Psoas muscle (tissue), 8 donors: Measurements from ENCODE around the gene ALDH3A1. TPM values are rescaled to one million over a fixed set of nuclear protein-coding genes. Genes with fewer than 3 reads are reported as not detected.
A peak's percentile ranks its signal among the peaks of the same experiment; 100 is the strongest.

Experiments used
- ATAC-seq, 4 donors: fragments of 200-7000 bp; cut with Tn5 transposase; one replicate each; pipeline ENCODE4 v1.9.1; 2020; ENCODE audit warnings: moderate library complexity in 3 of 4, mild to moderate bottlenecking in 2 of 4
- DNase-seq, 2 donors: peaks; one replicate each; pipeline ENCODE4 v3.0.0-alpha.2; 2020
- H3K27ac ChIP-seq: fragments of 200-600 bp; one replicate; pipeline ENCODE4 v1.8.0; 2022
- H3K27me3 ChIP-seq, 3 donors: fragments of 200-600 bp in 1 of 3; one replicate each; pipeline versions ENCODE4 v1.6.1 to v1.8.0; 2013 to 2022; ENCODE audit warnings: low read length in 2 of 3, mild to moderate bottlenecking in 2 of 3, moderate library complexity in 1 of 3; ENCODE audit not compliant: insufficient read depth in 3 of 3
- H3K36me3 ChIP-seq, 2 donors: fragments of 200-600 bp in 1 of 2; one replicate each; pipeline versions ENCODE4 v1.6.1 to v1.8.0; 2013 to 2022; ENCODE audit warnings: low read depth in 1 of 2, mild to moderate bottlenecking in 1 of 2, moderate library complexity in 1 of 2; ENCODE audit not compliant: insufficient read depth in 1 of 2
- H3K4me1 ChIP-seq: fragments of 200-600 bp; one replicate; pipeline ENCODE4 v1.8.0; 2022
- H3K4me3 ChIP-seq: fragments of 200-600 bp; one replicate; pipeline ENCODE4 v1.8.0; 2022; ENCODE audit warnings: mild to moderate bottlenecking
- H3K9me3 ChIP-seq: fragments of 200-600 bp; one replicate; pipeline ENCODE4 v1.8.0; 2022
- CTCF ChIP-seq: fragments of 200-600 bp; IDR thresholded peaks from one replicate; pipeline ENCODE4 v1.8.0; 2022; ENCODE audit warnings: antibody characterized with exemption
- WGBS, 3 donors: extraction: QIAGEN DNeasy Blood & Tissue Kit; methylation state at CpG; one replicate each; pipeline versions ENCODE4 v1.1.6 to v1.1.7; 2013; 5-methylcytosine and 5-hydroxymethylcytosine counted together
- intact Hi-C, 2 donors: fragments of 100-400 bp; cut with DNase I; formaldehyde crosslinking; loops; one replicate each; pipeline versions ENCODE4 v1.11.0 to v1.14.2; 2022
- polyA plus RNA-seq, 3 donors: library from polyadenylated mRNA; stranded (reverse); fragments of 200-250 nt; gene quantifications; one replicate each; pipeline ENCODE4 v1.2.3, GENCODE V29; 2013
- total RNA-seq, 4 donors: library from RNA; stranded (reverse); fragmentation: NEBNext Ultra II Directional in 2 of 4; extraction: Animal tissue kit (Norgen Biotek cat#: 25700) in 2 of 4; gene quantifications; one replicate each; pipeline versions ENCODE4 v1.2.1 to v1.2.4, GENCODE V29; 2021 to 2023
- donor health status: healthy with polysubstance abuse.
- donor health status: DM: no; HTN: no; CAD: no; lungs with moderate emphysema.
- donor health status: Bipolar disorder and iron deficiency.
- donor health status: healthy.
- donor health status: DM: yes; HTN: yes; CAD: no.
- donor health status: DM: no; HTN: no; CAD: no.
- donor health status: DM: no; HTN: no; CAD: no.
- donor health status: DM: yes; HTN: yes; CAD: no.

Gene ALDH3A1
- total and polyA plus RNA-seq, 7 donors = 0.05 to 6.5 (median 0.18) TPM; not detected in 1

GRCh38 chr17:19703828-19704613, 44.1 kb downstream of the ALDH3A1 start:
- no peaks in the 10 kb centered on the region for H3K27me3 ChIP-seq
- intact Hi-C loops = no loop called here
- no peaks in the 10 kb centered on the region for H3K4me1 ChIP-seq
- H3K36me3 ChIP-seq = no peaks in the 10 kb centered on the region
- H3K4me3 ChIP-seq = no peak overlapping the region
- WGBS, 3 donors = 55 to 64% (median 61%) methylated on average over 17 of the region's 17 CpGs
- ATAC-seq = peak; percentile 52 to 82 (median 70)
- no peak for TF ChIP-seq CTCF
- DNase-seq = peak in 1 of 2 donors; percentile 52
- H3K9me3 ChIP-seq = no peaks in the 10 kb centered on the region
- H3K27ac ChIP-seq = peak overlapping the region; percentile 48

GRCh38 chr17:19703106-19703827, 44.8 kb downstream of the ALDH3A1 start:
- H3K9me3 ChIP-seq = no peaks in the 10 kb centered on the region
- H3K27ac ChIP-seq = peak overlapping the region; percentile 48
- no peaks in the 10 kb centered on the region for H3K4me1 ChIP-seq
- no peaks in the 10 kb centered on the region for H3K27me3 ChIP-seq
- H3K4me3 ChIP-seq = no peak overlapping the region
- intact Hi-C loops = no loop called here
- no peak for TF ChIP-seq CTCF
- ATAC-seq = peak; percentile 15 to 47 (median 35)
- H3K36me3 ChIP-seq = no peaks in the 10 kb centered on the region
- DNase-seq = no peak
- WGBS, 3 donors = 54 to 64% (median 60%) methylated on average over 10 of the region's 10 CpGs

- no peak for ATAC-seq
- WGBS, 3 donors = 60 to 65% (median 64%) methylated on average over 4 of the region's 4 CpGs
- Histone ChIP-seq H3K27ac (no peak overlapping the region), H3K4me3 (no peak overlapping the region), H3K9me3 (no peaks in the 10 kb centered on the region), H3K36me3 (no peaks in the 10 kb centered on the region), H3K27me3 (no peaks in the 10 kb centered on the region), H3K4me1 (no peaks in the 10 kb centered on the region)
- no peak for DNase-seq
- no peak for TF ChIP-seq CTCF
- intact Hi-C loops = no loop called here
Observed at GRCh38 chr17:19702217-19702641, 45.9 kb downstream of the ALDH3A1 start.

Other genes starting within 250 kb of the ALDH3A1 start
- gene SLC47A1, start 214.4 kb downstream of the ALDH3A1 start, total RNA-seq = 10 to 100 TPM; 27.7 to 57.3 (median 42.8) TPM
- 10 to 100 TPM; 13.0 to 29.1 (median 20.7) TPM for gene SLC47A1, start 214.4 kb downstream of the ALDH3A1 start, polyA plus RNA-seq
- gene ALDH3A2, start 99.5 kb downstream of the ALDH3A1 start, total RNA-seq = 100 to 1,000 TPM in 1 of 4 donors, 10 to 100 TPM in 3; 57.6 to 229 (median 86.2) TPM
- 10 to 100 TPM; 32.9 to 78.1 (median 68.6) TPM for gene ALDH3A2, start 99.5 kb downstream of the ALDH3A1 start, polyA plus RNA-seq
- gene SLC47A2, start 31.7 kb downstream of the ALDH3A1 start, total RNA-seq = 1 to 10 TPM in 1 of 4 donors, not detected in 3; 1.1 TPM
- under 1 TPM; 0.01 to 0.08 (median 0.03) TPM for gene SLC47A2, start 31.7 kb downstream of the ALDH3A1 start, polyA plus RNA-seq
- 10 to 100 TPM; 12.8 to 19.1 (median 14.6) TPM for gene ULK2, start 119.6 kb upstream of the ALDH3A1 start, total RNA-seq
- 10 to 100 TPM in 1 of 3 donors, 1 to 10 TPM in 2; 2.1 to 10.2 (median 5.7) TPM for gene ULK2, start 119.6 kb upstream of the ALDH3A1 start, polyA plus RNA-seq
- gene AKAP10, start 229.5 kb upstream of the ALDH3A1 start, total RNA-seq = 10 to 100 TPM; 11.1 to 16.8 (median 12.9) TPM
- 10 to 100 TPM in 1 of 3 donors, 1 to 10 TPM in 2; 4.2 to 10.7 (median 4.8) TPM for gene AKAP10, start 229.5 kb upstream of the ALDH3A1 start, polyA plus RNA-seq